HG03442 (cell line): Measurements from ENCODE around the gene OR7C1.
"Not testable (repeated sequence)": the region's sequence is repeated elsewhere in the genome, so short reads cannot be mapped to it uniquely, and the experiment has no call there.

ENCODE experiments used
- ATAC-seq: cut with Tn5 transposase; IDR thresholded peaks from one replicate; pipeline ENCODE4 v1.9.1; 2021; ENCODE audit warnings: mild to moderate bottlenecking, moderate library complexity; ENCODE audit not compliant: unreplicated experiment

Gene OR7C1

GRCh38 chr19:14768001-14768400 lies 67.0 kb downstream of the OR7C1 start:
- ATAC-seq, result no peak

- no peak for ATAC-seq
These were observed 67.5 kb downstream of the OR7C1 start for GRCh38 chr19:14767466-14767971.

DNA sequence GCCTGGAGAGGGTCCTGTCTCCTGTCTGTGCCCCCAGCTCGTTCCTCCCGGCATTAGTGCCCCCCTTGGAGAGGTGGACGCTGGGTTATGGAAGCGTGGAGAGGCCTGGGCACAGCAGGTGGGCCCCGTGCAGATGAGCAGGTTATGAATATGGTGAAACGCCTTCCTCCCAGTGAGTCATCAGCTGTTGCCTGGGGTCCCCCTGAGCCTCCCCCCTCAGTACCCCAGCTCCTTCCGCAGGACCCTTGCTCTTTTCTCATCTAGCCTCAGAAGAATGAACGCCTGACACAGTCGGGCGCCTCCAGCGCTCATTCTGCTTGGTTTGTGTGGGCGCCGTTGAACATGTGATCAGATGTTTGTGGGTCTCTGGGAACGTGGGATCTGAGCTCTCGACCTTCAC lies 69.1 kb downstream of the OR7C1 start:
- not testable (repeated sequence) for ATAC-seq

DNA sequence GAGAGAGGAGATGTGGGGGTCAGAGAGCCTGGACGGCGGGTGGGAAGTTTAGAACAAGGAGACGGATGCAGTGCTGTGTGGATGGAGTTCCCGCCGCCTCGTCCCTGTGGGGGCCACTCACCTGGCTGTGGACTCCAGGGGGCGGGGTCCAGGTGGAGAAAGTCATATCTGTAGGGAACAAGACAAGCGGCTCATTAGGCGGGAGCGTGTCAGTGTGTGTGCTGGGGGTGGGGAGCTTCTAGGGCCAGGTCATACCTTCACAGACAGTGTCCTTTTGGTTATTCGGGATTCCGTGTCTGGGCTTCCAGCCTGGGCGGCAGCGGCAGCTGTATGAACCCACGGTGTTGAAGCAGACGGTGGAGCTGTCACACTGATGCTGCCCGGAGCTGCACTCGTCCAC lies 69.6 kb downstream of the OR7C1 start:
- ATAC-seq, result not testable (repeated sequence)

DNA sequence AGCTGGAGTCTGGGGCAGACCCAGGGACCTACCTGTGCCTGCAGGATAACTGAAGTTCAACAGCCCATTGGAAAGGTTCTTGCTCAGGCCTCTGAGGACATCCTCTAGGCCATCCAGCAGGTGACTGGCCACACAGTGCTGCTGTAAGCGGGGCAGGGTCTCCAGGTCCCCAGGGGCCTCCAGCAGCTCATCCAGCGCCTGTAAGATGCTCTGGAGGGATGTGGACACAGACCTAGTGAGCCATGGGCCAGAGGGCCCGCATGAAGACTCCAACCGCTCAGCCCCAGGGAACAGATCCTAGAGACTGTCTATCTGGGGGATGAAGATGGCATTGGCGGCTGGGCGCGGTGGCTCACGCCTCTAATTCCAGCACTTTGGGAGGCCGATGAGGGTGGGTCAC lies 70.6 kb downstream of the OR7C1 start:
- no peak for ATAC-seq

GRCh38 chr19:14763497-14764145 lies 71.4 kb downstream of the OR7C1 start:
- ATAC-seq, result no peak

- ATAC-seq, result no peak
These were observed 72.9 kb downstream of the OR7C1 start for GRCh38 chr19:14762111-14762510.

DNA sequence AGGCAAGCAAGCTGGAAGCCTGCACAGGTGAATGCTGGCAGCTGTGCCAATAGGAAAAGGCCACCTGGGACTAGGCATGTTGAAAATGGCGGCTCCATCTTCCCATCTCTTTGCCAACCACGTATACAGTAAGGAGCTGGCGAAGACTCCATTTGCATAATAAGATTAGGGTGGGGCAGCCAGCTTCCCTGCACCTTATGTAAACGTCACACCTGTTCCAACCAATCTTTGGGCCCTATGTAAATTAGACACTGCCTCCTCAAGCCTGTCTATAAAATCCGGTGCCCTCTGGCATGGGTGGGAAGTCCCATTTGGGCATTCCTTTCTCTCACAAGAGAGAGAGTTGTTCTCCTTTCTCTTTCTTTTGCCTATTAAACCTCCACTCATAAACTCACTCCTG lies 73.4 kb downstream of the OR7C1 start:
- no peak for ATAC-seq

- no peak for ATAC-seq
These were observed 76.2 kb downstream of the OR7C1 start for GRCh38 chr19:14758816-14759215.

- no peak for ATAC-seq
These were observed 86.4 kb downstream of the OR7C1 start for GRCh38 chr19:14748601-14749000.
